MCF 10A (cell line): ENCODE data around the gene TFDP1. TPM values are rescaled to one million over a fixed set of nuclear protein-coding genes. Genes with fewer than 3 reads are reported as not detected.
A peak's percentile ranks its signal among the peaks of the same experiment; 100 is the strongest.

Experiments used
- BruUV-seq: library from RNA; stranded (reverse); fragments of 400-500 nt; replicated peaks from 2 replicates; lab custom pipeline; 2021; lab: Mats Ljungman, UMichigan
- CTCF ChIA-PET: fragments of 300-600 bp; sonication (Branson Sonifier 250); formaldehyde crosslinking; extraction: SDS; loops from one replicate; lab custom pipeline; 2021; ENCODE audit warnings: antibody characterized with exemption, inconsistent platforms; lab: Yijun Ruan, JAX
- POLR2A ChIA-PET: fragments of 300-600, 350-650 bp; sonication (Branson Sonifier 250); formaldehyde crosslinking; extraction: SDS; loops from one replicate; lab custom pipeline; 2020; ENCODE audit warnings: antibody characterized with exemption, inconsistent platforms; lab: Yijun Ruan, JAX
- DNase-seq: peaks from one replicate; pipeline ENCODE4 v3.0.0-alpha.2; 2018; ENCODE audit not compliant: unreplicated experiment
- H3K27ac Mint-ChIP-seq: one replicate; pipeline ENCODE4 v1.8.0; 2022; ENCODE audit warnings: mild to moderate bottlenecking, low read depth, mixed read lengths; ENCODE audit not compliant: unreplicated experiment
- H3K27me3 Mint-ChIP-seq: one replicate; pipeline ENCODE4 v1.8.0; 2022; ENCODE audit warnings: mixed read lengths; ENCODE audit not compliant: insufficient read depth, unreplicated experiment
- H3K36me3 Mint-ChIP-seq: one replicate; pipeline ENCODE4 v1.8.0; 2022; ENCODE audit warnings: mild to moderate bottlenecking, moderate library complexity, mixed read lengths; ENCODE audit not compliant: insufficient read depth, unreplicated experiment
- H3K4me1 Mint-ChIP-seq: one replicate; pipeline ENCODE4 v1.8.0; 2022; ENCODE audit warnings: mixed read lengths; ENCODE audit not compliant: insufficient read depth, unreplicated experiment
- H3K4me3 Mint-ChIP-seq: one replicate; pipeline ENCODE4 v1.8.0; 2022; ENCODE audit warnings: mild to moderate bottlenecking, moderate library complexity, mixed read lengths; ENCODE audit not compliant: unreplicated experiment
- H3K9me3 Mint-ChIP-seq: one replicate; pipeline ENCODE4 v1.8.0; 2022; ENCODE audit warnings: mixed read lengths; ENCODE audit not compliant: unreplicated experiment
- intact Hi-C: fragments of 100-400 bp; cut with micrococcal nuclease; formaldehyde crosslinking; loops from 2 replicates; pipeline ENCODE4 v1.14.1; 2022
- total RNA-seq: library from RNA; stranded (reverse); gene quantifications from 2 replicates; pipeline ENCODE4 v1.2.3, GENCODE V29; 2022
- TF ChIP-seq, protein P1 (sequence below): fragments of 200-600 bp; IDR thresholded peaks from one replicate; pipeline ENCODE4 v1.8.0; 2022; ENCODE audit warnings: antibody characterized with exemption, mild to moderate bottlenecking; ENCODE audit not compliant: unreplicated experiment

Gene TFDP1
- total RNA-seq, 1 experiment from 2014 or later, result 100 TPM

- H3K27ac Mint-ChIP-seq, result peak overlapping the region; percentile 3
- ChIA-PET POLR2A (no interaction called here), CTCF (no interaction called here)
- DNase-seq, result no peak
- H3K36me3 Mint-ChIP-seq, result peaks cover 62% of the 10 kb centered on the region
- H3K4me1 Mint-ChIP-seq, result no peaks in the 10 kb centered on the region
- no peak overlapping the region for H3K4me3 Mint-ChIP-seq
- no peaks in the 10 kb centered on the region for H3K9me3 Mint-ChIP-seq
- TF ChIP-seq, protein P1, sequence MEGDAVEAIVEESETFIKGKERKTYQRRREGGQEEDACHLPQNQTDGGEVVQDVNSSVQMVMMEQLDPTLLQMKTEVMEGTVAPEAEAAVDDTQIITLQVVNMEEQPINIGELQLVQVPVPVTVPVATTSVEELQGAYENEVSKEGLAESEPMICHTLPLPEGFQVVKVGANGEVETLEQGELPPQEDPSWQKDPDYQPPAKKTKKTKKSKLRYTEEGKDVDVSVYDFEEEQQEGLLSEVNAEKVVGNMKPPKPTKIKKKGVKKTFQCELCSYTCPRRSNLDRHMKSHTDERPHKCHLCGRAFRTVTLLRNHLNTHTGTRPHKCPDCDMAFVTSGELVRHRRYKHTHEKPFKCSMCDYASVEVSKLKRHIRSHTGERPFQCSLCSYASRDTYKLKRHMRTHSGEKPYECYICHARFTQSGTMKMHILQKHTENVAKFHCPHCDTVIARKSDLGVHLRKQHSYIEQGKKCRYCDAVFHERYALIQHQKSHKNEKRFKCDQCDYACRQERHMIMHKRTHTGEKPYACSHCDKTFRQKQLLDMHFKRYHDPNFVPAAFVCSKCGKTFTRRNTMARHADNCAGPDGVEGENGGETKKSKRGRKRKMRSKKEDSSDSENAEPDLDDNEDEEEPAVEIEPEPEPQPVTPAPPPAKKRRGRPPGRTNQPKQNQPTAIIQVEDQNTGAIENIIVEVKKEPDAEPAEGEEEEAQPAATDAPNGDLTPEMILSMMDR, result no peak
- no TSS peak for BruUV-seq
- no peaks in the 10 kb centered on the region for H3K27me3 Mint-ChIP-seq
- intact Hi-C loops, result no loop called here
Measured at GRCh38 chr13:113595131-113595530, 10.6 kb downstream of the TFDP1 start.

DNA sequence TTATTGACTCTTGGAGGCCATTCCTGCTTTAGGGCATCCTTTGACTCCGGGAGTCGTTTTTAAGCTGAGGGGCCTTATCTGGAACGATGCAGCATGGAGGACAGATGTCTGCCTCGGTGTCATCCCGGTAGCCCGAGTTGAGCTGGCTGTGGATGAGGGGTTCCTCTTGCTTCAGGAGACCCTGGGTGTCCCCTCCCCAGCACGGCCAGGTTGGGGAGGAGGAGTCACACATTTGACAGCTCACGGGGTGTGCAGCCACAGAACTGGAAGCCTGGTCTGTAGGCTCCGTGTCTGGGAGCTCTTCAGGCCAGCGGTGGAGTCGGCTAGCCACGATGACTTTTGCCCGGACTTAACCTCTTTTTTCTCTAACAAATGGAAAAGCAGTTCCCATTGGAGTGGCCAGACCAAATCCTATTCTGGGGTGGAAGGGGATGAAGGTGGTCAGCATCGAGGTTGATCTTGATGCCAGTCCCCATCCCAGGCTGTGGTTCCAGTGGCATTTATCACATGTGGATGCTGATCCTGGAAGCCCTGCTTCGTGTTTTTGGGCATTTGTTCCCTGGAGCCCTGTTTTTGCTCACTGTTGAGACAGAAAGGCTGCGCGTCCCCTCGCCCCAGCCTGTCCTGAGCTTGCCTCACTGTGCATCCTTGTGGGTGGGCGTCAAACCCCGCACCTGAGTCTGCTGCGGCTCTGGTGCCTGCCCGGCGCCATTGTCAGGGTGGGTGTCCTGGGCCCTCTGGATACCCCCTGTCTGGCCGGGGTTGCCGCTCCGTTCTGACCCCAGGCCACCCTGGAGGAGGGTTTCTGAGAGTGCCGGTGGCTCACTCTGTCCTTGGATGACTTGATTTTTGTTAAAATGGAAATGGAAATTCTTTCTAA is 12.0 kb downstream of the TFDP1 start:
- intact Hi-C loops, result no loop called here
- TF ChIP-seq, protein P1, result no peak
- Mint-ChIP-seq H3K4me1 (peaks cover under 1% of the 10 kb centered on the region), H3K27me3 (no peaks in the 10 kb centered on the region), H3K36me3 (peaks cover 56% of the 10 kb centered on the region), H3K27ac (no peak overlapping the region), H3K9me3 (no peaks in the 10 kb centered on the region), H3K4me3 (no peak overlapping the region)
- ChIA-PET POLR2A (no interaction called here), CTCF (interaction anchor here (0.6 kb wide), 1 partner anchor 8 kb away, joined by 4 read pairs; no protein-coding TSS in a partner anchor)
- no peak for DNase-seq
- no TSS peak for BruUV-seq

DNA sequence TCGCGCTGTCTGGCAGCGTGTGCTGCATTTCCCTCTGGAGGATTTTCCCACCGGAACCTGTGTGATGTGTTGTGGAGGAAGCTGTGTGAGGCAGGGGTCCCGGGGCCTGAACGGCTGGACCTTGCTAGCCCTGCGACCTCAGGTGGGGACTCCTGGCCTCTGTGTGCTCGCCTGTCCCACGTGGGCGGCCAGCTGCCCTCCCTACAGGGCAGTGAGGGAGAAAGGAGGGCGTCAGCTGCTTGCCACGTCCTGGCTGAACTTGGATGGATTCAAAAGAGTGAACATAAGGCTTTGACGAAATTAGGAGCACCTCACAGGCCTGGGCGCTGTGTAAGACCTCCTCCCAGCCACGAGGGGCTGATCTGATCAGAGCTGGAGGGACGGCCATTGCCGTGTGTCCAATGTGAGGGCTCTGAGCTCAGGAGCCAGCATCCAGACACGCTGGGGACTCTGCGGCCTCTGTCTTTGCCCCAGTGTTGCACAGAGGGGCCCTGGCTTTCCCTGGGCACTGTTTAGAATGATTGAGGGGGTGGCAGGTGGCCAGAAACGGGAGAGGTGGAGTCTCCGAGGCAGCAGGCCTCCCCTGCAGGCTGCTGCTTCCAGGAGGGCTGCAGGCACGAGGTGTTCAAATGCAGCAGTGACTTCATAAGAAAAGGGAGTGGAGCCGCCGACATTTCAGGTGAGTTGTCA is 13.0 kb downstream of the TFDP1 start:
- no peaks in the 10 kb centered on the region for H3K27me3 Mint-ChIP-seq
- H3K27ac Mint-ChIP-seq, result no peak overlapping the region
- peaks cover 47% of the 10 kb centered on the region for H3K36me3 Mint-ChIP-seq
- DNase-seq, result no peak
- CTCF ChIA-PET, result no interaction called here
- POLR2A ChIA-PET, result no interaction called here
- H3K9me3 Mint-ChIP-seq, result no peaks in the 10 kb centered on the region
- BruUV-seq, result no TSS peak
- peaks cover 5% of the 10 kb centered on the region for H3K4me1 Mint-ChIP-seq
- TF ChIP-seq, protein P1, result no peak
- intact Hi-C loops, result no loop called here
- no peak overlapping the region for H3K4me3 Mint-ChIP-seq

- intact Hi-C loops, result no loop called here
- ChIA-PET POLR2A (no interaction called here), CTCF (no interaction called here)
- DNase-seq, result no peak
- H3K36me3 Mint-ChIP-seq, result peaks cover 47% of the 10 kb centered on the region
- no peaks in the 10 kb centered on the region for H3K9me3 Mint-ChIP-seq
- H3K4me1 Mint-ChIP-seq, result peaks cover 5% of the 10 kb centered on the region
- no peak overlapping the region for H3K4me3 Mint-ChIP-seq
- no peak overlapping the region for H3K27ac Mint-ChIP-seq
- H3K27me3 Mint-ChIP-seq, result no peaks in the 10 kb centered on the region
- no TSS peak for BruUV-seq
- TF ChIP-seq, protein P1, result no peak
Measured at GRCh38 chr13:113598081-113598410, 13.5 kb downstream of the TFDP1 start.
